HepG2 (cell line): ENCODE data around the gene COBLL1. TPM values are rescaled to one million over a fixed set of nuclear protein-coding genes. Genes with fewer than 3 reads are reported as not detected.

Experiments
- ATF5 ChIP-seq: sonication (generic); formaldehyde crosslinking; IDR thresholded peaks from 2 replicates; pipeline ENCODE4 v1.4.0; 2020; ENCODE audit warnings: mild to moderate bottlenecking, low read depth, missing genetic modification reagents
- BCLAF1 ChIP-seq: fragments of 450-650 bp; IDR thresholded peaks from 2 replicates; pipeline ENCODE4 v1.6.1; 2017; ENCODE audit warnings: mild to moderate bottlenecking
- CENPX ChIP-seq: sonication (generic); formaldehyde crosslinking; IDR thresholded peaks from 2 replicates; pipeline ENCODE4 v1.9.0; 2021; ENCODE audit warnings: mild to moderate bottlenecking, missing genetic modification reagents, moderate library complexity
- DMTF1 ChIP-seq: sonication (generic); formaldehyde crosslinking; IDR thresholded peaks from 2 replicates; pipeline ENCODE4 v1.4.0; 2020; ENCODE audit warnings: mild to moderate bottlenecking, missing genetic modification reagents
- E2F2 ChIP-seq: sonication (generic); formaldehyde crosslinking; IDR thresholded peaks from 2 replicates; pipeline ENCODE4 v1.4.0; 2020; ENCODE audit warnings: missing genetic modification reagents, borderline replicate concordance
- HCFC1 ChIP-seq: fragments of 150-350 bp; IDR thresholded peaks from 2 replicates; pipeline ENCODE4 v1.6.1; 2014; ENCODE audit warnings: low read depth, low read length
- IKZF1 ChIP-seq: fragments of 450-650 bp; IDR thresholded peaks from 2 replicates; pipeline ENCODE4 v1.7.1; 2016
- JUN ChIP-seq: sonication (generic); formaldehyde crosslinking; IDR thresholded peaks from 2 replicates; pipeline ENCODE4 v1.4.0; 2020; ENCODE audit warnings: mild to moderate bottlenecking, missing genetic modification reagents
- KAT2B ChIP-seq: fragments of 150-350 bp; IDR thresholded peaks from 2 replicates; pipeline ENCODE4 v1.6.1; 2014; ENCODE audit warnings: low read depth, low read length, borderline replicate concordance
- KAT8 ChIP-seq: IDR thresholded peaks from 2 replicates; pipeline ENCODE4 v1.6.1; 2016; ENCODE audit warnings: missing genetic modification reagents, missing compliant biosample characterization
- NBN ChIP-seq: fragments of 450-650 bp; conservative IDR thresholded peaks from 2 replicates; pipeline ENCODE4 v1.6.1; 2017
- NFE2L1 ChIP-seq: sonication (generic); formaldehyde crosslinking; IDR thresholded peaks from 2 replicates; pipeline ENCODE4 v1.4.0; 2020; ENCODE audit warnings: missing genetic modification reagents, mild to moderate bottlenecking, borderline replicate concordance
- PAF1 ChIP-seq: IDR thresholded peaks from 2 replicates; pipeline ENCODE4 v1.6.1; 2016; ENCODE audit warnings: missing genetic modification reagents, missing compliant biosample characterization
- PCBP1 ChIP-seq: fragments of 200-400 bp; formaldehyde crosslinking; IDR thresholded peaks from 2 replicates; pipeline ENCODE4 v1.6.1; 2017; ENCODE audit warnings: mild to moderate bottlenecking, low read depth, low read length, borderline replicate concordance
- PLRG1 ChIP-seq: fragments of 450-650 bp; conservative IDR thresholded peaks from 2 replicates; pipeline ENCODE4 v1.6.1; 2016
- POLR2G ChIP-seq: fragments of 200-400 bp; formaldehyde crosslinking; IDR thresholded peaks from 2 replicates; pipeline ENCODE4 v1.6.1; 2018; ENCODE audit warnings: mild to moderate bottlenecking, low read depth, low read length, moderate library complexity
- YEATS2 ChIP-seq: sonication (generic); formaldehyde crosslinking; IDR thresholded peaks from 2 replicates; pipeline ENCODE4 v1.4.0; 2020; ENCODE audit warnings: missing genetic modification reagents, borderline replicate concordance
- ZFP36L2 ChIP-seq: sonication (generic); formaldehyde crosslinking; IDR thresholded peaks from 2 replicates; pipeline ENCODE4 v1.4.0; 2020; ENCODE audit warnings: missing genetic modification reagents
- ZHX1 ChIP-seq: sonication (generic); formaldehyde crosslinking; IDR thresholded peaks from 2 replicates; pipeline ENCODE4 v1.8.1; 2022; ENCODE audit warnings: low read depth, mild to moderate bottlenecking, missing genetic modification reagents
- ZNF160 ChIP-seq: sonication (generic); formaldehyde crosslinking; IDR thresholded peaks from 2 replicates; pipeline ENCODE4 v1.8.0; 2022; ENCODE audit warnings: mild to moderate bottlenecking, inconsistent platforms, missing genetic modification reagents
- ZNF441 ChIP-seq: sonication (generic); formaldehyde crosslinking; IDR thresholded peaks from 2 replicates; pipeline ENCODE4 v1.7.0; 2021; ENCODE audit warnings: missing genetic modification reagents, borderline replicate concordance
- ZNF549 ChIP-seq: sonication (generic); formaldehyde crosslinking; IDR thresholded peaks from 2 replicates; pipeline ENCODE4 v1.5.0; 2020; ENCODE audit warnings: missing genetic modification reagents
- ZNF746 ChIP-seq: sonication (generic); formaldehyde crosslinking; IDR thresholded peaks from 2 replicates; pipeline ENCODE4 v1.8.0; 2022; ENCODE audit warnings: mild to moderate bottlenecking, missing genetic modification reagents
- polyA plus RNA-seq, 8 experiments: library from polyadenylated mRNA; depleted of rRNA in 3 of 8; stranded (reverse) in 7 of 8; unstranded in 1 of 8; fragments of >200 nt; fragmentation: Illumina TruSeq in 4 of 8; extraction: Trizol in 4 of 8; gene quantifications; 2 replicates each; pipeline versions ENCODE4 v1.2.1 to v1.2.3, GENCODE V29; 2011 to 2016; ENCODE audit warnings: low read depth in 4 of 8, missing spikeins in 1 of 8, mixed read lengths in 1 of 8; ENCODE audit not compliant: insufficient read depth in 1 of 8
- total RNA-seq, 5 experiments: library from RNA; depleted of rRNA; stranded (reverse); fragments of >200 nt; fragmentation: Illumina TruSeq; extraction: Trizol; gene quantifications; 2 replicates each; pipeline ENCODE4 v1.2.3, GENCODE V29; 2016; ENCODE audit warnings: low read depth in 1 of 5

COBLL1 gene
- total and polyA plus RNA-seq, 2 of the 13 experiments (the other 11 are each of a cell fraction or from before 2014, with no cell fraction given): 32.6 to 86.8 TPM

GRCh38 chr2:164694275-164694695 lies 147.3 kb downstream of the COBLL1 start (continued):
- TF ChIP-seq JUN (CRISPR knock-in tag): no peak
- TF ChIP-seq E2F2 (CRISPR knock-in tag): no peak
- TF ChIP-seq BCLAF1: no peak
- no peak for TF ChIP-seq CENPX (CRISPR knock-in tag)
- no peak for TF ChIP-seq PCBP1
- TF ChIP-seq ZNF549 (CRISPR knock-in tag): no peak
- TF ChIP-seq ATF5 (CRISPR knock-in tag): no peak
- TF ChIP-seq NFE2L1 (CRISPR knock-in tag): no peak
- no peak for TF ChIP-seq ZNF746 (CRISPR knock-in tag)
- TF ChIP-seq YEATS2 (CRISPR knock-in tag): no peak
- TF ChIP-seq IKZF1: no peak
- TF ChIP-seq NBN: no peak
- TF ChIP-seq ZNF160 (CRISPR knock-in tag): no peak
- no peak for TF ChIP-seq ZNF441 (CRISPR knock-in tag)
- TF ChIP-seq PLRG1: no peak
- peak; percentile 60; the same call in 1 of the 2 replicates for TF ChIP-seq POLR2G
- no peak for TF ChIP-seq ZHX1 (CRISPR knock-in tag)
- TF ChIP-seq KAT8: 0 out of 2 replicates have a peak, but pooled peaks have one; percentile 7
- TF ChIP-seq PAF1 (CRISPR knock-in tag): no peak
- TF ChIP-seq ZFP36L2 (CRISPR knock-in tag): no peak
- TF ChIP-seq KAT2B: no peak
- no peak for TF ChIP-seq HCFC1
- no peak for TF ChIP-seq DMTF1 (CRISPR knock-in tag)
